ENCODE measurements around the gene NTPCR. TPM values are rescaled to one million over a fixed set of nuclear protein-coding genes. Genes with fewer than 3 reads are reported as not detected.
"Not testable (repeated sequence)": the region's sequence is repeated elsewhere in the genome, so short reads cannot be mapped to it uniquely, and the experiment has no call there.

The NTPCR gene
- total and polyA plus RNA-seq, 10 donors, result 18.8 to 42.6 (median 29.8) TPM

DNA sequence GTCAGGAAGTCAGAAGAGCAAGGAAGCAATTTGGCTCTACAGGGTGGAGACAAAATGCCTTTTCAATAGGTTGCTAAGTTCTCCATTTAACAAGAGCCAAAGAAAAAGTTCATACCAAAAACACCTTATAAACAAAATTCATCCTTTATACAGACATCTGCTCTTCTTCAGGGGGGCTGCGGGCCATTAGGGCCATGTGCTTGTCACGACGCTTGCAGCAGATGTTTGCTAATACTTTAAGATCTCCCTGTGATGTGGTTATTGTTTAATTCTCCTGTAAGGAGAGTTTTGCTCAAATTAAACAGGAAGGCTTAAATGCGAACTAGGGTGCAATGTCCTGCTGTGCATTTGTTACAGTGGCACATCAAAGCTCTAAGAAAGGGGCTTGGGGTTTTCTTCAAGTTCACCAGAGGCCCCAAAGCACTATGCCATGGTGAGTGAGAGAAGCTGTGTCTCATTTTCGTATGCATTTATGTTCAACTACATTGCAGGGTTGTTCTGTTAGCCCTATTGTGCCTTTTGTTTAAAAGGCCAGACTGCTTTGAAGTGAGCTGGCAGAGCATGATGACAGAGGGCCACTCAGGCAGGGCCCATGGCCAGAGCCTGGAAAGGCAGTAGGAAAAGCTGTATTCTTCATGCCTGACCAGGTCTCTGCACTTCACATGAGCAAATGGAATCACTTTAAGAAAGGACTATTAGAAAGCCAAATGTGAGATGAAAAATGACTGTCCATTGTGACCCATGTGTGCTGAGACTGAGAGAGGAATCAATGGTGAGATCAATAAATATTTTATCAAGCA lies 24.8 kb upstream of the NTPCR start:
- H3K9me3 ChIP-seq, result no peaks in the 10 kb centered on the region
- 70 to 85% (median 77%) methylated on average over 5 of the region's 5 CpGs for WGBS, 5 donors
- no peak overlapping the region for H3K4me3 ChIP-seq
- intact Hi-C loops (cut with DNase I; ENCODE audit: low total_unique reads), result no loop called here
- DNase-seq, result no peak
- no peaks in the 10 kb centered on the region for H3K27me3 ChIP-seq (replicated peaks in 1 of 7)
- TF ChIP-seq POLR2A (IDR thresholded peaks at IDR 0.05) (no peak), POLR2AphosphoS5 (IDR thresholded peaks at IDR 0.05) (no peak)
- TF ChIP-seq, protein P1, sequence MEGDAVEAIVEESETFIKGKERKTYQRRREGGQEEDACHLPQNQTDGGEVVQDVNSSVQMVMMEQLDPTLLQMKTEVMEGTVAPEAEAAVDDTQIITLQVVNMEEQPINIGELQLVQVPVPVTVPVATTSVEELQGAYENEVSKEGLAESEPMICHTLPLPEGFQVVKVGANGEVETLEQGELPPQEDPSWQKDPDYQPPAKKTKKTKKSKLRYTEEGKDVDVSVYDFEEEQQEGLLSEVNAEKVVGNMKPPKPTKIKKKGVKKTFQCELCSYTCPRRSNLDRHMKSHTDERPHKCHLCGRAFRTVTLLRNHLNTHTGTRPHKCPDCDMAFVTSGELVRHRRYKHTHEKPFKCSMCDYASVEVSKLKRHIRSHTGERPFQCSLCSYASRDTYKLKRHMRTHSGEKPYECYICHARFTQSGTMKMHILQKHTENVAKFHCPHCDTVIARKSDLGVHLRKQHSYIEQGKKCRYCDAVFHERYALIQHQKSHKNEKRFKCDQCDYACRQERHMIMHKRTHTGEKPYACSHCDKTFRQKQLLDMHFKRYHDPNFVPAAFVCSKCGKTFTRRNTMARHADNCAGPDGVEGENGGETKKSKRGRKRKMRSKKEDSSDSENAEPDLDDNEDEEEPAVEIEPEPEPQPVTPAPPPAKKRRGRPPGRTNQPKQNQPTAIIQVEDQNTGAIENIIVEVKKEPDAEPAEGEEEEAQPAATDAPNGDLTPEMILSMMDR (IDR thresholded peaks at IDR 0.05 in 8 of 11, conservative IDR thresholded peaks at IDR 0.05 in 3 of 11), result no peak
- H3K36me3 ChIP-seq, result no peaks in the 10 kb centered on the region
- peaks cover 0 to 6% (median 0%) of the 10 kb centered on the region in 6 donors for H3K4me1 ChIP-seq
- peak overlapping the region in 1 of 8 donors; percentile 43 for H3K27ac ChIP-seq

DNA sequence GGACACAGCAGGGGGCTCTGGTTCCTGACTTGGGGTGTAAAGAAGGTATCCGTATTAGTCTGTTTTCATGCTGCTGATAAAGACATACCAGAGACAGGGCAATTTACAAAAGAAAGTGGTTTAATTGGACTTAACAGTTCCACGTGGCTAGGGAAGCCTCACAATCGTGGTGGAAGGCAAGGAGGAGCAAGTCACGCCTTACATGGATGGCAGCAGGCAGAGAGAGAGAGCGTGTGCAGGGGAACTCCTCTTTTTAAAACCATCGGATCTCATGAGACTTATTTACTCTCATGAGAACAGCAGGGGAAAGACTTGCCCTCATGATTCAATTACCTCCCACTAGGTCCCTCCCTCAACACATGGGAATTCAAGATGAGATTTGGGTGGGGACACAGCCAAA lies 23.2 kb upstream of the NTPCR start:
- H3K4me1 ChIP-seq; DNase-seq; H3K4me3 ChIP-seq; intact Hi-C loops (cut with DNase I; ENCODE audit: low total_unique reads); H3K36me3 ChIP-seq; H3K27ac ChIP-seq; H3K27me3 ChIP-seq (replicated peaks in 1 of 7); H3K9me3 ChIP-seq: not testable (repeated sequence)
- 83 to 93% (median 87%) methylated on average over 6 of the region's 6 CpGs for WGBS, 5 donors

DNA sequence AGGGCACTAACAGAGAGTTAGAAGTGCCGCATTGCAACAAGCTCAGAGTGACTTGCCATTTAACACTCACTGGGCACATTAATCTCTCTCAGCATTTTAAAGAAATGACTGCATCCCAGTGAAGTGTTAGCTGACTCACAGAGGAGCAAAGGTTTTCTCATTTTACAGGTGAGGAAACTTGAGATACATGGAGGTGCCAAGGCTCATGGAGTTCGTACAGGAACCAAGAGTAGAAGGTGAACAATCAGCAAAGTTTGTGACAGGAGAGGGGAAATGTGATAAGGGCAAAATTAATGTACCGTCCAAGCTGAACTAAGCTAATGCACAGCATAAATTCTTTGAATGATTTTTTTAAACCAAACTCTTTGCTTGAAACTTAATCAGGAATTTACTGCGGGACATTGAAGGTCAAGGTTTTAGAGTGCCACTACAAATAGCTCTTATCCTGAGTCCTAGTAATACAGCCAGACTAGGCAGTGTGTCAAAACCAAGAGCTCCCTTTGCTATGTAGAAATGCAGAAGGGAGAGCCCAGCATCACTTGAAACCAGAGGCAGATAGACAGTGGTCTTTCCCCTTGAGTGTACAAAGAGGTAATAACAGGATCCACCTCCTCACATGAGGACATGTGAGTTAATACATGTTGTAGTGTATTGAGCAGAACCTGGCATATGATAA lies 22.4 kb upstream of the NTPCR start:
- H3K4me3 ChIP-seq, result no peak overlapping the region
- peaks cover 0 to 6% (median 0%) of the 10 kb centered on the region in 6 donors for H3K4me1 ChIP-seq
- H3K36me3 ChIP-seq, result no peaks in the 10 kb centered on the region
- 58 to 80% (median 71%) methylated on average over 4 of the region's 4 CpGs for WGBS, 5 donors
- H3K27ac ChIP-seq, result no peak overlapping the region
- no peak for TF ChIP-seq POLR2AphosphoS5 (IDR thresholded peaks at IDR 0.05)
- TF ChIP-seq, protein P1 (IDR thresholded peaks at IDR 0.05 in 8 of 11, conservative IDR thresholded peaks at IDR 0.05 in 3 of 11), result no peak
- TF ChIP-seq POLR2A (IDR thresholded peaks at IDR 0.05), result no peak
- DNase-seq, result no peak
- intact Hi-C loops (cut with DNase I; ENCODE audit: low total_unique reads), result no loop called here
- no peaks in the 10 kb centered on the region for H3K9me3 ChIP-seq
- H3K27me3 ChIP-seq (replicated peaks in 1 of 7), result no peaks in the 10 kb centered on the region

DNA sequence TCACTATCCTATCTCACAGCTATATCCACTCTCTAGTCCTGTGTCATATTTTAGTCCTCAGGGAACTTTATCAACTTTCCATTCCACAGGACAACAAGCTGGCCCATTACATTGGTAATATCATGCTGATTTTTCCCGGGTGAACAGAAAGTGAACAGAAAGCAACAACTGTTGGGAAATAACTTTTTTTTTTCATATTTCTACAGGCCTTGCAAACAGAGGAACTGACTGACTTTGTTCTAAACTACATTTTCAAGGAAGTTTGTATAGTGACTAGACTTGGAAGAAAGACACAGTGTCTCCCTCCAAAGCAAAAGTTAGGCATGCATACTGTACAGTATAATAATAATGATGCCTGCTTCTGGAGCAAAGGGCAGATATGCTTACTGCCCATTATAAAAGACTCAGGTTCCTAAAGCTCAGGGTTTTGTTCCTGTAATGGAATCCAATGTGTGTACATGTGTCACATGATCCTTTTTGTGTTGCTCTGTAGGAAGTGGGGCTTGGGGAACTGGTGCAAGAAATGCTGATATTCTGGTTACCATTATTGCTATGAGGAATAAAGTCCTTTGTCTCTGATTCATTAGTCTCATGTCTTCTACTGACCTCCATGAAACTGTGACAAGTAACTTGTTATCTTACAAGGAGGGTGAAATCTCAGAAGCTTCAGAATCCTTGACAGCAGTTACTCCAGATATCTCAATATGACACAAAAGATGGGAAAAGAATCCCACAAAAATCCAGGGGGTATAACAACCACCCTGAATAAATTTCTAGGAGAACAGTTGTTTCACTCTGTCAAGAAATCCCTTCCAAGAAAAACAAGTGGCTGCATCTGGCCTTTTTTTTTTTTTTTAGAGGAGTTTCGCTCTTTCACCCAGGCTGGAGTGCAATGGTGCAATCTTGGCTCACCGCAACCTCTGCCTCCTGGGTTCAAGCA lies 17.7 kb upstream of the NTPCR start:
- no peaks in the 10 kb centered on the region for H3K27me3 ChIP-seq (replicated peaks in 1 of 7)
- no peaks in the 10 kb centered on the region for H3K36me3 ChIP-seq
- H3K27ac ChIP-seq, result peak overlapping the region in 2 of 8 donors; percentile 16 to 28
- TF ChIP-seq POLR2AphosphoS5 (IDR thresholded peaks at IDR 0.05) (no peak), POLR2A (IDR thresholded peaks at IDR 0.05) (no peak)
- H3K4me1 ChIP-seq, result peaks cover 0 to 8% (median 0%) of the 10 kb centered on the region in 6 donors
- H3K9me3 ChIP-seq, result no peaks in the 10 kb centered on the region
- intact Hi-C loops (cut with DNase I; ENCODE audit: low total_unique reads), result no loop called here
- no peak overlapping the region for H3K4me3 ChIP-seq
- 80 to 93% (median 89%) methylated on average over 3 of the region's 3 CpGs for WGBS, 5 donors
- DNase-seq, result no peak
